SK-N-MC (cell line): Measurements from ENCODE around the gene XPO4.

Experiments
- EZH2 ChIP-seq: fragments of 200-600 bp; sonication (generic); IDR thresholded peaks from one replicate; pipeline ENCODE4 v1.6.1; 2017; ENCODE audit warnings: antibody characterized with exemption
- POLR2AphosphoS5 ChIP-seq: IDR thresholded peaks from 2 replicates; pipeline ENCODE4 v1.6.1; 2012; ENCODE audit warnings: mild to moderate bottlenecking, low read depth, low read length, borderline replicate concordance

- TF ChIP-seq EZH2 (no peak), POLR2AphosphoS5 (no peak)
Observed at GRCh38 chr13:20832861-20833260, 69.7 kb downstream of the XPO4 start.
